HUES48 (cell line): ENCODE measurements around the gene MYCBPAP.

Experiments
- H3K27ac ChIP-seq: one replicate; pipeline ENCODE4 v1.7.0; 2013; ENCODE audit warnings: low read depth, low read length, inconsistent platforms
- H3K27me3 ChIP-seq: 2 replicates; pipeline ENCODE4 v1.6.1; 2013; ENCODE audit warnings: mild to moderate bottlenecking, low read length; ENCODE audit not compliant: control insufficient read depth, insufficient read depth
- H3K36me3 ChIP-seq: 2 replicates; pipeline ENCODE4 v1.6.1; 2013; ENCODE audit warnings: low read length; ENCODE audit not compliant: control insufficient read depth, insufficient read depth
- H3K4me1 ChIP-seq: 2 replicates; pipeline ENCODE4 v1.6.1; 2013; ENCODE audit warnings: mild to moderate bottlenecking, low read length; ENCODE audit not compliant: control insufficient read depth, insufficient read depth
- H3K4me3 ChIP-seq: 2 replicates; pipeline ENCODE4 v1.5.1; 2013; ENCODE audit warnings: mild to moderate bottlenecking, low read depth, low read length
- H3K9ac ChIP-seq: 2 replicates; pipeline ENCODE4 v1.6.1; 2013; ENCODE audit warnings: mild to moderate bottlenecking, low read depth, low read length, moderate library complexity
- H3K9me3 ChIP-seq: 2 replicates; pipeline ENCODE4 v1.6.1; 2013; ENCODE audit warnings: low read length; ENCODE audit not compliant: control insufficient read depth, insufficient read depth

The MYCBPAP gene

GRCh38 chr17:50480142-50480764 lies 28.0 kb upstream of the MYCBPAP start:
- Histone ChIP-seq H3K9ac (no peak overlapping the region), H3K4me1 (no peaks in the 10 kb centered on the region), H3K4me3 (no peak overlapping the region; the same call in 1 of the 2 replicates), H3K27ac (no peak overlapping the region), H3K36me3 (peaks cover 39% of the 10 kb centered on the region), H3K27me3 (peaks cover 5% of the 10 kb centered on the region; the same call in 1 of the 2 replicates), H3K9me3 (no peaks in the 10 kb centered on the region)

GRCh38 chr17:50480854-50481490 lies 27.3 kb upstream of the MYCBPAP start:
- Histone ChIP-seq H3K9ac (no peak overlapping the region), H3K36me3 (peaks cover 44% of the 10 kb centered on the region), H3K4me3 (no peak overlapping the region), H3K27ac (no peak overlapping the region), H3K27me3 (peaks cover 5% of the 10 kb centered on the region; the same call in 1 of the 2 replicates), H3K4me1 (no peaks in the 10 kb centered on the region), H3K9me3 (no peaks in the 10 kb centered on the region)

- Histone ChIP-seq H3K9ac (no peak overlapping the region), H3K4me3 (no peak overlapping the region), H3K36me3 (peaks cover 44% of the 10 kb centered on the region), H3K9me3 (no peaks in the 10 kb centered on the region), H3K4me1 (no peaks in the 10 kb centered on the region), H3K27ac (no peak overlapping the region), H3K27me3 (peaks cover under 1% of the 10 kb centered on the region; the same call in 1 of the 2 replicates)
Measured at GRCh38 chr17:50481648-50482047, 26.6 kb upstream of the MYCBPAP start.

GRCh38 chr17:50482110-50482509 lies 26.1 kb upstream of the MYCBPAP start:
- no peaks in the 10 kb centered on the region; the same call in 1 of the 2 replicates for H3K27me3 ChIP-seq
- no peaks in the 10 kb centered on the region for H3K4me1 ChIP-seq
- no peaks in the 10 kb centered on the region for H3K9me3 ChIP-seq
- H3K9ac ChIP-seq: no peak overlapping the region
- H3K4me3 ChIP-seq: no peak overlapping the region
- H3K36me3 ChIP-seq: peaks cover 44% of the 10 kb centered on the region
- H3K27ac ChIP-seq: no peak overlapping the region

- no peak overlapping the region for H3K27ac ChIP-seq
- peaks cover 44% of the 10 kb centered on the region for H3K36me3 ChIP-seq
- H3K4me3 ChIP-seq: no peak overlapping the region
- no peak overlapping the region for H3K9ac ChIP-seq
- no peaks in the 10 kb centered on the region for H3K4me1 ChIP-seq
- no peaks in the 10 kb centered on the region for H3K9me3 ChIP-seq
- no peaks in the 10 kb centered on the region; the same call in 1 of the 2 replicates for H3K27me3 ChIP-seq
Measured at GRCh38 chr17:50482516-50482915, 25.7 kb upstream of the MYCBPAP start.

GRCh38 chr17:50483266-50483665 lies 25.0 kb upstream of the MYCBPAP start:
- no peak overlapping the region for H3K4me3 ChIP-seq
- no peaks in the 10 kb centered on the region for H3K9me3 ChIP-seq
- H3K9ac ChIP-seq: no peak overlapping the region
- H3K27me3 ChIP-seq: no peaks in the 10 kb centered on the region
- H3K4me1 ChIP-seq: no peaks in the 10 kb centered on the region
- no peak overlapping the region for H3K27ac ChIP-seq
- H3K36me3 ChIP-seq: peaks cover 44% of the 10 kb centered on the region

GRCh38 chr17:50484386-50485155 lies 23.7 kb upstream of the MYCBPAP start:
- H3K4me1 ChIP-seq: no peaks in the 10 kb centered on the region
- H3K36me3 ChIP-seq: peaks cover 44% of the 10 kb centered on the region
- no peak overlapping the region for H3K9ac ChIP-seq
- no peak overlapping the region for H3K27ac ChIP-seq
- H3K9me3 ChIP-seq: no peaks in the 10 kb centered on the region
- no peak overlapping the region for H3K4me3 ChIP-seq
- H3K27me3 ChIP-seq: no peaks in the 10 kb centered on the region

- H3K27ac ChIP-seq: no peak overlapping the region
Measured at GRCh38 chr17:50487213-50488096, 20.8 kb upstream of the MYCBPAP start.

GRCh38 chr17:50488880-50489279 lies 19.4 kb upstream of the MYCBPAP start:
- no peak overlapping the region for H3K9ac ChIP-seq
- no peaks in the 10 kb centered on the region for H3K4me1 ChIP-seq
- no peak overlapping the region for H3K4me3 ChIP-seq
- H3K36me3 ChIP-seq: peaks cover 19% of the 10 kb centered on the region
- H3K9me3 ChIP-seq: no peaks in the 10 kb centered on the region
- H3K27me3 ChIP-seq: no peaks in the 10 kb centered on the region
- H3K27ac ChIP-seq: no peak overlapping the region

More at GRCh38 chr17:50487213-50488096, 20.8 kb upstream of the MYCBPAP start:
- Histone ChIP-seq H3K4me3 (no peak overlapping the region), H3K4me1 (no peaks in the 10 kb centered on the region), H3K9ac (no peak overlapping the region), H3K36me3 (peaks cover 27% of the 10 kb centered on the region), H3K9me3 (no peaks in the 10 kb centered on the region), H3K27me3 (no peaks in the 10 kb centered on the region)

- H3K36me3 ChIP-seq: no peaks in the 10 kb centered on the region
Measured at GRCh38 chr17:50491505-50491904, 16.7 kb upstream of the MYCBPAP start.

More at GRCh38 chr17:50491505-50491904, 16.7 kb upstream of the MYCBPAP start:
- Histone ChIP-seq H3K27ac (no peak overlapping the region), H3K4me1 (no peaks in the 10 kb centered on the region), H3K27me3 (no peaks in the 10 kb centered on the region), H3K9ac (no peak overlapping the region), H3K4me3 (no peak overlapping the region), H3K9me3 (no peaks in the 10 kb centered on the region)
